Measurements from ENCODE around the gene TUBGCP4.

The TUBGCP4 gene

GRCh38 chr15:43420435-43420834 is 49.5 kb downstream of the TUBGCP4 start:
- no peak for TF ChIP-seq CTCF (IDR thresholded peaks at IDR 0.05; ENCODE audit: low read depth, low read length)
- DNase-seq (ENCODE audit: extremely low read depth, low read depth): no peak

- TF ChIP-seq CTCF (IDR thresholded peaks at IDR 0.05; ENCODE audit: low read depth, low read length): no peak
- DNase-seq (ENCODE audit: extremely low read depth, low read depth): no peak
These were observed 50.0 kb downstream of the TUBGCP4 start for GRCh38 chr15:43420876-43421275.

- no peak for TF ChIP-seq CTCF (IDR thresholded peaks at IDR 0.05; ENCODE audit: low read depth, low read length)
- no peak for DNase-seq (ENCODE audit: extremely low read depth, low read depth)
These were observed 52.9 kb downstream of the TUBGCP4 start for GRCh38 chr15:43423793-43424192.

DNA sequence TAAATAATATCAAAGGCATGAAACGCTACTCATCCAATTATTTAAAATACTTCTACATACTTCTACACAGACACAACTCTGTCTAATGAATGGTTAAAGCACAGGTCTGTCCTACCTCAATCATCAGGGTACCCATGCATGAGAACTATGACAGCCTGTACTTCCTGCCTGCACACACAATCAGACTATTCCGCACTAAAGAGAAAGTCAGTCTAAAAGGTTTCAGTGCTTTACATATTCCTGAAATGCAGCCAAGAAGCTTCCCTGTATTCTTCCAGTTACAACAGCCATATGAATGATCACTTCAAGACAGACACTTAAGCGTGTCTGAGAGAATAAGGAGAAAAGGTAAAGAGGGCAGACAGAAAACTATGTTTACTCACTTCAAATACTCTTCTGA is 58.8 kb downstream of the TUBGCP4 start:
- TF ChIP-seq CTCF (IDR thresholded peaks at IDR 0.05; ENCODE audit: low read depth, low read length): no peak
- DNase-seq (ENCODE audit: extremely low read depth, low read depth): no peak

GRCh38 chr15:43433165-43433564 is 62.3 kb downstream of the TUBGCP4 start:
- no peak for DNase-seq (ENCODE audit: extremely low read depth, low read depth)
- no peak for TF ChIP-seq CTCF (IDR thresholded peaks at IDR 0.05; ENCODE audit: low read depth, low read length)

DNA sequence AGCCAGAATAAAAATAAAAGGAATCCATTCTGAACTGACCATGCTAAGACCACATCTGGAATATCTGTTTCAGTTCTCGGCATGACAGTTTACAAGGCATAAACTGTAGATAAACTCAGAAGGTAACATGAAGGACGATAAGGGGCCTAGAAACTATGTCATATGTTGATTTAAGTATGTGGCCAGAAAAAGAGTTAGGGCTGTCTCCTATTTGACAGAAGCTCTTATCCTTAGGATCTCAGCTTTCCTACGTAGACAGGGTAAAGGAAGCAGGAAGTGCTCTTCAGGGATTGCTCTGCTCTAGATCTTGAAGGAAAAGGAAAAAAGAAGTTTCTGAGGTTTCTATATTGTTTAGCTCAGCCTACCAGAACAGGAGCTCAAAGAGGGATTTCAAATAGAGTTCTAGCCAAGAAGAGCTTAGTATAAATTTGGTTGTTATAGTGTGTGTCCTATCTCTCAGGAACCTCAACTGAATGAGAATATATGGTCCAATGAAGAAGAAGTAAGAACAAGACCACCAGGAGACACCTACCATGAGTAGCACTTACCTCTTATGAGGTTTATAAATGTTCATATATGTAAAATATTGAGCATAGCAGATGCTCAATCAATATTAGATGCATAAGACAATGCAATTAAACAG is 62.9 kb downstream of the TUBGCP4 start:
- TF ChIP-seq CTCF (IDR thresholded peaks at IDR 0.05; ENCODE audit: low read depth, low read length): no peak
- no peak for DNase-seq (ENCODE audit: extremely low read depth, low read depth)

DNA sequence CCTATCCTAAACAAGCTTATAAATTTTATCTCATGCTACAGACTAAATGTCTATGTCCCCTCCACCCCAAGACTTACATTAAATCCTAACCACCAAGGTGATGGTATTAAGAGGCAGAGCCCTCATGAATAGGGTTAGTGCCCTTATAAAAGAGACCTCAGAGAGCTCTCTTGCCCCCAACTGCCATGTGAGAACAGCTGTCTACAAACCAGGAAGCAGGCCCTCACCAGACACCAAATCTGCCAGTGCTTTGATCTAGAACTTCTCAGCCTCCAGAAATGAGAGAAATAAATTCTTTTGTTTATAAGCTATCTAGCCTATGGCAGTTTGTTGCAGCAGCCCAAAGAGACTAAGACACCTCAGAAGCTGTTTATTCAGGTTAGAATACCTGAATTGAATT is 63.5 kb downstream of the TUBGCP4 start:
- DNase-seq (ENCODE audit: extremely low read depth, low read depth): no peak
- TF ChIP-seq CTCF (IDR thresholded peaks at IDR 0.05; ENCODE audit: low read depth, low read length): no peak
